LNCaP clone FGC (cell line): ENCODE data around the gene LRRC8D.

Experiments
- DNase-seq: peaks from one replicate; pipeline ENCODE4 v3.0.0-alpha.2; 2011; ENCODE audit warnings: low read depth
- H3K4me3 ChIP-seq: 2 replicates; pipeline ENCODE4 v1.5.1; 2011; ENCODE audit warnings: mild to moderate bottlenecking, low read depth, low read length, control low read depth
- TF ChIP-seq, protein P1 (sequence below): IDR thresholded peaks from 2 replicates; pipeline ENCODE4 v1.5.1; 2012; ENCODE audit warnings: mild to moderate bottlenecking; ENCODE audit not compliant: control insufficient read depth, insufficient read depth; ENCODE audit errors: extremely low read depth

Gene LRRC8D

DNA sequence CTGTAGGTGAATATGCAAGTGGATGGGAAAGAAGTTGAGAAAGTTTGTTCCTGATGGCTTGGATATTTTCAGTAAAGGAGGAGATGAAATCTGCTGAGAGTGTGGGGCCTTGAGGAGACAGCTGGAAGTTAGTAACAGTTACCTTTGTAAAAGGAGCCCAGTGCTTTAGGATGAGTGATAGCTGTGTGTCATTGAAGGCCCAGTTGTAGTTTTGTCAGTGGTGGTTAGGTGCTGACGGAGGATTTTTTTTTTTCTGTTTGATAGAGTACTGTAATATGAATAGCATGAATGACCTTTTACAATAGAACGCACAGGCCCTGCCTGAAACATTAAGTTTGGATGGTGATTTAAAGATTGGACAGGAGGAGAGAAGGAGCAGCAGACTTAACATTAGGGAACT is 33.3 kb downstream of the LRRC8D start:
- H3K4me3 ChIP-seq: no peak overlapping the region
- DNase-seq: no peak
- TF ChIP-seq, protein P1, sequence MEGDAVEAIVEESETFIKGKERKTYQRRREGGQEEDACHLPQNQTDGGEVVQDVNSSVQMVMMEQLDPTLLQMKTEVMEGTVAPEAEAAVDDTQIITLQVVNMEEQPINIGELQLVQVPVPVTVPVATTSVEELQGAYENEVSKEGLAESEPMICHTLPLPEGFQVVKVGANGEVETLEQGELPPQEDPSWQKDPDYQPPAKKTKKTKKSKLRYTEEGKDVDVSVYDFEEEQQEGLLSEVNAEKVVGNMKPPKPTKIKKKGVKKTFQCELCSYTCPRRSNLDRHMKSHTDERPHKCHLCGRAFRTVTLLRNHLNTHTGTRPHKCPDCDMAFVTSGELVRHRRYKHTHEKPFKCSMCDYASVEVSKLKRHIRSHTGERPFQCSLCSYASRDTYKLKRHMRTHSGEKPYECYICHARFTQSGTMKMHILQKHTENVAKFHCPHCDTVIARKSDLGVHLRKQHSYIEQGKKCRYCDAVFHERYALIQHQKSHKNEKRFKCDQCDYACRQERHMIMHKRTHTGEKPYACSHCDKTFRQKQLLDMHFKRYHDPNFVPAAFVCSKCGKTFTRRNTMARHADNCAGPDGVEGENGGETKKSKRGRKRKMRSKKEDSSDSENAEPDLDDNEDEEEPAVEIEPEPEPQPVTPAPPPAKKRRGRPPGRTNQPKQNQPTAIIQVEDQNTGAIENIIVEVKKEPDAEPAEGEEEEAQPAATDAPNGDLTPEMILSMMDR: no peak

DNA sequence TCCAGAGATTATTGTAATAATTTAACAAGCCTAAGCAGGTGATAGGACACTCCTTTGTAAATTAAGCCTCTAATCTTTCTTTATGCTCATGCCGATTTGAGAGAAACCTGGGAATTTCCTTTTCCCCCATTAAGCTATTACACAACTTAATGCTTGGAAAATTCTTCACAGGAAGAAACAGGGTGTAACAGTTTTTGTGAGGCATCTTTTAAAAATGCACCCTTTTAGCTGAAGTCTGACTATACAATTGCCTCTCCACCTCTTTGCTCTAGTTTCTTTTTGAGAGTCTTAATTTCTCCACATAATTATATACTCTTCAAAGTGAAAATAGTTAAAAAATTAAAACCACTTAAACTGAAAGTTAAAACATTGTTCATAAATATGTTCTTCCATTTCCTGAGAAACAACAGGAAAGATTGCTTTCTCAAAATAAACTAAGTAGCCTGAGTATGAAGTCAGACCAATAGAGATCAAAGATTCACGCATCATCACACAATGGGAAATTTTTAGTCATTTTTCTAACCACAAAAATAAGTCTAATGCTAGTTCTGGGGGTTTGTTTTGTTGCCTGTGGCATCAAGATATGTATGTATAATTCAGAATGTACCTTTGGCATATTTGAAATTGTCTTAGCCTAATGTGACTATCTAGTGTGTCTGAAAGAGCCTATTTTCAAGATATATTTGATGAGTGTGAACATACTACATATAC is 34.7 kb downstream of the LRRC8D start:
- no peak for DNase-seq
- TF ChIP-seq, protein P1: no peak
- no peak overlapping the region for H3K4me3 ChIP-seq

DNA sequence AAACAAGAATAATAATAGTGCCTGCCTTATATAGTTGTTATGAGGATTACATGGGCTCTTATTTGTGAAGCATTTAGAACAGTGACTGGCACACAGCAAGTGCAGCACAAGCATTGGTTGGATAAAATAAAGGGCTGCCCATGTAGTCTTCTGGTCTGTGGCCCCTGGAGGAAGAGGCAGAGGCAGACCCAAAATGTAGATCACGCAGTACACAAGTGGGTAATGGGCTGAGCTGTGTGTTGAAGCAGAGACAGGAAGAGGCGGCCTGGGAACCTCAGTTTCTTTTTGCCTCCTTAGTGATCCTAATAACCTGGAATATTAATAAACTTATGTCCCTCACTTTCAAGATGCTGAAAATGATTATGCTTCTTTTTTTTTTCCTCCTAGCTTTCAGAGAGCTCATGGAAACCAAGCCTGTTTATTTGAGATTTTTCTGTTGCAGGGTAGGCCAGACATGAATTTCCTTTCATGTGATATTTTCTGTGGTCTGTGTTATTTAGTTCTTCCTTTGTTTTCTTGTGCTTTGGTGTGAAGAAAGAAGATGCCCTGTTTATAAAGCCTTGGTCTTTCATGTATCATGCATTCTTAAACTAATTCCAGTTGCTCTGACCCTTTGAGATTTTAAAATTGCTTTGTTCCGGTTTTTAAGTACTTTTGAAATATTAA is 42.5 kb downstream of the LRRC8D start:
- H3K4me3 ChIP-seq: no peak overlapping the region
- TF ChIP-seq, protein P1: no peak
- no peak for DNase-seq

DNA sequence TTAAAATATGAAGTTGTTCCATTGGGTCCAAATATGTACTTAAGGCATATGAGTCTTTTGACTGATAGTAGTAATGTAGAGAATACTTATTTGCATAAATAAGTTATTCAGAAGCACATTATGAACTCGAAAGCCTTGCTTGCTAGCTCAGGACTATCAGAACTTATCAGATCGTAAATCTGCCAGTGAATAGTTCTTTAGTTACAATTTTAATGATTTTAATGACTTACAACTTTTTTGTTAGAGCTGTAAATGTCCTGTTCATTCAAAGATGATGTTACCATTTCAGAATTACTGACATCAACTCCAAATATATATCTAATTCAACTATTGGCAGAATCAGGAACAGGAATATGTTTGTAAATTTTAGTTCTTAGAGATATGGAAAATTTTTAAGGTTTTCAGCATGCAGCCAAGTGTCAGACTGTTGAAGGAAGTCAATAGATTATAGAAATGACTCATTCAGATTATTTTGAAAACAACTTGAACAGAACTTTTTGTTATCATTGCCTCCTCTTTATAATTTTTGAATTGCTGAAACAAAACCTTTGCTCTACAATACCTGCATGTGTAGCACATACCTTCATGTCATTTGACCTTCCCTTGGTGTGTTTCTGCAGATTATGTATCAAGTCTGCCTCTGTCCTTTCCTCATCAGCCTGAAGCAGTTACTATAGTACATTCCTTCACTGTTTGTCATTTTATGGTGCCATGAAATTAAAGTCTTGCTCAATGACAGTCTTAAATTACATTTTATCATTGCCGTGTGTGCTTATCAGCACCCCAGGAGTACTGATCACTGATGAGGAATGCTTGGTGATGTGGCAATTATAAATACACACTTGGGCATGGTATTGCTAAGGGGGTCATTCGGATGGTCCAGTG is 44.9 kb downstream of the LRRC8D start:
- TF ChIP-seq, protein P1: no peak
- DNase-seq: no peak
- no peak overlapping the region for H3K4me3 ChIP-seq

DNA sequence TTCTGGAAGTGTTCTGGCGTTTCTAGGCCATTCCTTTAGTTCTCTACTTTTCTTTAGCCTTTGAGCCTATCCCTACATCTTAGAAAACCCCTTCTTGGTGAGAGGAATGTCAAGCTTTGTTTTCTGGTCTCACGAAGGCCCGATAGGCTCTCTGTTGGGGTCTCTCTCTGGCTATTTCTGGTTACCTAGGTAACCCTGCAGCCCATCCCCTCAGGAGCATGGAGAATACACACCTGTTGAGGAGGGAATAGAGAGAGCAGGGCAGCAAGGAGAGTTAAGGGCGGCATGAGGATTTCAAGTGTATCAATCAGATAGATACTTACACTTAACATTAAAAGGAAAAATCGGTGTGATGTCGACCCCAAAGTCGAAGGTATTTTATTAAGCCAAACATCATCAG is 45.7 kb downstream of the LRRC8D start:
- H3K4me3 ChIP-seq: no peak overlapping the region
- TF ChIP-seq, protein P1: no peak
- DNase-seq: no peak

DNA sequence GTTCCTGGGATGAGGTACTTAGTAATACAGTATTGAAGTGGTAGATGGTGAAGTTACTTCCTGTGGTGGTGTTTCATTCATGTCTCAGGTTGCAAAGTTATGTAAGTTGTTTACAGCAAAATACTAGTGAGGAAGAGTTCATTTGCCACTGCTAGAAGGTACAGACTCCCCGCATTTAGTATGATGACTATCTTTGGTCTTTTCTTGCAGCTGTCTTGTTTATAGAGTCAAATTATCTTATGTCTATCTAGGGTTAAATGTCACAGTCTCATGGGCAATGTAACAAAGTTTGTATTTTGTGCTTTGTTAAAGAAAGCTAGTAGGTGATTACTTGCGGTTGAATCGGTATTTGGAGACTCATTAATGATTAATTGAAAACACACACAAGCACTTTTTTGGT is 50.2 kb downstream of the LRRC8D start:
- no peak for DNase-seq
- H3K4me3 ChIP-seq: no peak overlapping the region
- TF ChIP-seq, protein P1: no peak
